Adrenal gland (tissue), 12 donors: ENCODE data around the gene RHPN2. TPM values are rescaled to one million over a fixed set of nuclear protein-coding genes. Genes with fewer than 3 reads are reported as not detected.

ENCODE experiments used
- DNase-seq, 7 donors: peaks; one replicate each; pipeline ENCODE4 v3.0.0-alpha.2; 2019 to 2020
- H3K27ac ChIP-seq, 5 donors: fragments of 200-600 bp; sonication (generic) in 4 of 5; 1 replicate in 3 of 5; 2 replicates in 2 of 5; pipeline versions ENCODE4 v1.5.1 to v1.8.0; 2016 to 2020; ENCODE audit warnings: mild to moderate bottlenecking in 1 of 5
- H3K27me3 ChIP-seq: fragments of 200-600 bp; 2 replicates; pipeline ENCODE4 v1.8.0; 2021
- H3K36me3 ChIP-seq, 2 donors: fragments of 200-600 bp; replicated peaks in 1 of 2; 1 replicate in 1 of 2; 2 replicates in 1 of 2; pipeline versions ENCODE4 v1.5.1 to v1.8.0; 2018 to 2022
- H3K4me1 ChIP-seq, 2 donors: fragments of 200-600 bp; replicated peaks in 1 of 2; 1 replicate in 1 of 2; 2 replicates in 1 of 2; pipeline versions ENCODE4 v1.5.1 to v1.8.0; 2018 to 2021
- H3K4me3 ChIP-seq, 4 donors: fragments of 200-600 bp; sonication (generic) in 3 of 4; one replicate each; pipeline ENCODE4 v1.5.1; 2016 to 2018
- H3K9me3 ChIP-seq, 3 donors: fragments of 200-600 bp; sonication (generic) in 1 of 3; replicated peaks in 1 of 3; 1 replicate in 2 of 3; 2 replicates in 1 of 3; pipeline versions ENCODE4 v1.5.1 to v1.8.0; 2016 to 2021
- CTCF ChIP-seq, 6 experiments: fragments of 450-650 bp in 4 of 6; fragments of 200-600 bp in 2 of 6; sonication (generic) in 1 of 6; IDR thresholded peaks; 1 replicate in 5 of 6; 2 replicates in 1 of 6; pipeline versions ENCODE4 v1.5.1 to v1.8.0; 2016 to 2021; ENCODE audit warnings: antibody characterized with exemption in 6 of 6, mild to moderate bottlenecking in 2 of 6, moderate library complexity in 1 of 6
- POLR2A ChIP-seq, 2 donors: fragments of 450-650 bp; IDR thresholded peaks; one replicate each; pipeline ENCODE4 v1.6.1; 2017; ENCODE audit warnings: antibody characterized with exemption in 2 of 2, mild to moderate bottlenecking in 2 of 2, moderate library complexity in 1 of 2
- WGBS, 4 donors: extraction: QIAGEN DNeasy Blood & Tissue Kit in 2 of 4; methylation state at CpG; one replicate each; pipeline versions ENCODE4 v1.1.5 to v1.1.7; 2013 to 2017; 5-methylcytosine and 5-hydroxymethylcytosine counted together
- intact Hi-C, 2 donors: fragments of 100-400 bp; cut with DNase I; formaldehyde crosslinking; loops; one replicate each; pipeline versions ENCODE4 v1.14.1 to v1.15.0; 2022 to 2023
- polyA plus RNA-seq, 3 donors: library from polyadenylated mRNA; stranded (reverse); fragments of 200-250 nt in 2 of 3; fragments of 350-450 nt in 1 of 3; fragmentation: Illumina TruSeq in 1 of 3; extraction: RNeasy Lipid Tissue Mini Kit (QIAGEN cat#74804) in 1 of 3; gene quantifications; one replicate each; pipeline ENCODE4 v1.2.3, GENCODE V29; 2013 to 2014
- total RNA-seq, 9 donors: library from RNA; depleted of rRNA in 4 of 9; stranded (reverse); fragments of >200 nt in 4 of 9; fragments of 120-200 nt in 1 of 9; fragmentation: NEBNext Ultra II Directional in 1 of 9; extraction: Animal tissue kit (Norgen Biotek cat#: 25700) in 1 of 9; gene quantifications; one replicate each; pipeline versions ENCODE4 v1.1.0 to v1.2.4, GENCODE V29; 2013 to 2023
- donor health status: healthy with polysubstance abuse.
- donor health status: Bipolar disorder and iron deficiency.
- donor health status: DM: yes; HTN: yes; CAD: no.
- donor health status: DM: no; HTN: no; CAD: no.
- donor health status: DM: no; HTN: no; CAD: no.
- donor health status: DM: yes; HTN: yes; CAD: no.

The RHPN2 gene
- total and polyA plus RNA-seq, 12 donors, result 0.52 to 1.3 (median 1.0) TPM; not detected in 1

DNA sequence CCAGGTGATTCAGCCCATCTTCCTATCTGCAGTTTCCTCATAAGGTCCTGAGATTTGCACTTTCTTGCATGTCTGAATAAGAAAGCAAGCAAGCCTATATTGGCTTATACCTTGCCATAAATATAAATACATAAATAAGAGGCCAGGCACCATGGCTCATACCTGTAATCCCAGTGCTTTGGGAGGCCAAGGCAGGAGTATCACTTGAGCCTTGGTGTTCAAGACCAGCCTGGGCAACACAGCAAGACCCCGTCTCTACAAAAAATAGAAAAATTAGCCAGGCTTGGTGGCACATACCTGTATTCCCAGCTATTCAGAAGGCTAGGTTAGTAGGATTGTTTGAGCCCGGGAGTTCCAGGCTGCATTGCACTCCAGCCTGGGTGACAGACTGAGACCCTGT lies 10.8 kb upstream of the RHPN2 start:
- H3K27ac ChIP-seq, result no peak overlapping the region
- H3K4me3 ChIP-seq, result no peak overlapping the region
- no peaks in the 10 kb centered on the region for H3K36me3 ChIP-seq
- no peak for DNase-seq
- H3K9me3 ChIP-seq, result no peaks in the 10 kb centered on the region
- intact Hi-C loops, result no loop called here
- H3K4me1 ChIP-seq, result no peaks in the 10 kb centered on the region
- 77 to 92% (median 85%) methylated on average over 2 of the region's 2 CpGs for WGBS, 4 donors
- no peak for TF ChIP-seq CTCF (IDR thresholded peaks at IDR 0.05)
- TF ChIP-seq POLR2A (IDR thresholded peaks at IDR 0.05), result no peak
- H3K27me3 ChIP-seq, result no peaks in the 10 kb centered on the region

- Histone ChIP-seq H3K4me3 (no peak overlapping the region), H3K27me3 (no peaks in the 10 kb centered on the region), H3K36me3 (no peaks in the 10 kb centered on the region), H3K27ac (no peak overlapping the region), H3K9me3 (no peaks in the 10 kb centered on the region), H3K4me1 (no peaks in the 10 kb centered on the region)
- DNase-seq, result no peak
- WGBS, 4 donors, result 80 to 86% (median 83%) methylated on average over 7 of the region's 7 CpGs
- intact Hi-C loops, result no loop called here
- TF ChIP-seq CTCF (IDR thresholded peaks at IDR 0.05), result no peak
- TF ChIP-seq POLR2A (IDR thresholded peaks at IDR 0.05), result no peak
Observed at GRCh38 chr19:33071887-33072286, 7.2 kb upstream of the RHPN2 start.

DNA sequence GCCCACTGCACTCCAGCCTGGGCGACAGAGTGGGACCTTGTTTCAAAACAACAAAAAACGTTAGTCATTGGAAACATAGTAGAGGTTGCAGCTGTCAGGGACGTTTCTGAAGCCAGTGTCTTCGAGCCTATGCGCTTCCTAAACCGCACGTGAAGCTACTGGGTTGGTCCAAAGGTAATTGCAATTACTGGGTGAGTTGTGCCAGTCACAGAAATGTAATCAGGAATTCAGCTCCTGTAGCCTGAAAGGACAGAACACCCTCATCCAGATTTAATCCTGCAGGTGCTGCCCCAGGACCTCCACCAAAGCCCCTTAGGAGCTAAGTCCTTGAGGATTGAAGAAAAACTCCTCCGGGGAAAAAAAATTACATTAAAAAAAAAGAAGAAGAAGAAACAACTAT lies 2.4 kb upstream of the RHPN2 start:
- Histone ChIP-seq H3K36me3 (no peaks in the 10 kb centered on the region), H3K9me3 (no peaks in the 10 kb centered on the region), H3K4me1 (peaks cover 0 to 12% of the 10 kb centered on the region in 2 donors), H3K27ac (no peak overlapping the region), H3K4me3 (no peak overlapping the region), H3K27me3 (peaks cover 18% of the 10 kb centered on the region)
- no peak for DNase-seq
- WGBS, 4 donors, result 57 to 60% (median 60%) methylated on average over 8 of the region's 8 CpGs
- TF ChIP-seq CTCF (IDR thresholded peaks at IDR 0.05) (no peak), POLR2A (IDR thresholded peaks at IDR 0.05) (no peak)
- intact Hi-C loops, result no loop called here

GRCh38 chr19:33066543-33066942 lies 1.9 kb upstream of the RHPN2 start:
- DNase-seq, result no peak
- 86 to 91% (median 87%) methylated on average over 18 of the region's 18 CpGs for WGBS, 4 donors
- H3K27ac ChIP-seq, result no peak overlapping the region
- H3K27me3 ChIP-seq, result peaks cover 21% of the 10 kb centered on the region
- peaks cover 0 to 12% of the 10 kb centered on the region in 2 donors for H3K4me1 ChIP-seq
- TF ChIP-seq POLR2A (IDR thresholded peaks at IDR 0.05), result no peak
- TF ChIP-seq CTCF (IDR thresholded peaks at IDR 0.05), result no peak
- H3K36me3 ChIP-seq, result no peaks in the 10 kb centered on the region
- H3K4me3 ChIP-seq, result no peak overlapping the region
- intact Hi-C loops, result no loop called here
- H3K9me3 ChIP-seq, result no peaks in the 10 kb centered on the region
